GM10266 (cell line): ENCODE data around the gene ZFHX3.

ENCODE experiments used
- DNase-seq: peaks from one replicate; pipeline ENCODE4 v3.0.0; 2012; ENCODE audit errors: extremely low spot score
- TF ChIP-seq, protein P1 (sequence below): IDR thresholded peaks from 2 replicates; pipeline ENCODE4 v1.5.1; 2012; ENCODE audit warnings: mild to moderate bottlenecking, low read depth; ENCODE audit not compliant: control insufficient read depth, insufficient read depth; ENCODE audit errors: missing control alignments

Gene ZFHX3, protein sequence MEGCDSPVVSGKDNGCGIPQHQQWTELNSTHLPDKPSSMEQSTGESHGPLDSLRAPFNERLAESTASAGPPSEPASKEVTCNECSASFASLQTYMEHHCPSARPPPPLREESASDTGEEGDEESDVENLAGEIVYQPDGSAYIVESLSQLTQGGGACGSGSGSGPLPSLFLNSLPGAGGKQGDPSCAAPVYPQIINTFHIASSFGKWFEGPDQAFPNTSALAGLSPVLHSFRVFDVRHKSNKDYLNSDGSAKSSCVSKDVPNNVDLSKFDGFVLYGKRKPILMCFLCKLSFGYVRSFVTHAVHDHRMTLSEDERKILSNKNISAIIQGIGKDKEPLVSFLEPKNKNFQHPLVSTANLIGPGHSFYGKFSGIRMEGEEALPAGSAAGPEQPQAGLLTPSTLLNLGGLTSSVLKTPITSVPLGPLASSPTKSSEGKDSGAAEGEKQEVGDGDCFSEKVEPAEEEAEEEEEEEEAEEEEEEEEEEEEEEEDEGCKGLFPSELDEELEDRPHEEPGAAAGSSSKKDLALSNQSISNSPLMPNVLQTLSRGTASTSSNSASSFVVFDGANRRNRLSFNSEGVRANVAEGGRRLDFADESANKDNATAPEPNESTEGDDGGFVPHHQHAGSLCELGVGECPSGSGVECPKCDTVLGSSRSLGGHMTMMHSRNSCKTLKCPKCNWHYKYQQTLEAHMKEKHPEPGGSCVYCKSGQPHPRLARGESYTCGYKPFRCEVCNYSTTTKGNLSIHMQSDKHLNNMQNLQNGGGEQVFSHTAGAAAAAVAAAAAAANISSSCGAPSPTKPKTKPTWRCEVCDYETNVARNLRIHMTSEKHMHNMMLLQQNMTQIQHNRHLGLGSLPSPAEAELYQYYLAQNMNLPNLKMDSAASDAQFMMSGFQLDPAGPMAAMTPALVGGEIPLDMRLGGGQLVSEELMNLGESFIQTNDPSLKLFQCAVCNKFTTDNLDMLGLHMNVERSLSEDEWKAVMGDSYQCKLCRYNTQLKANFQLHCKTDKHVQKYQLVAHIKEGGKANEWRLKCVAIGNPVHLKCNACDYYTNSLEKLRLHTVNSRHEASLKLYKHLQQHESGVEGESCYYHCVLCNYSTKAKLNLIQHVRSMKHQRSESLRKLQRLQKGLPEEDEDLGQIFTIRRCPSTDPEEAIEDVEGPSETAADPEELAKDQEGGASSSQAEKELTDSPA (N-terminal part only)

GRCh38 chr16:73047536-73048291 is at the start of gene ZFHX3:
Gene ZFHX3 (minus strand): TSS chr16:73048128. CDS start chr16:72960145, 87,983 bp downstream.
- TF ChIP-seq, protein P1, sequence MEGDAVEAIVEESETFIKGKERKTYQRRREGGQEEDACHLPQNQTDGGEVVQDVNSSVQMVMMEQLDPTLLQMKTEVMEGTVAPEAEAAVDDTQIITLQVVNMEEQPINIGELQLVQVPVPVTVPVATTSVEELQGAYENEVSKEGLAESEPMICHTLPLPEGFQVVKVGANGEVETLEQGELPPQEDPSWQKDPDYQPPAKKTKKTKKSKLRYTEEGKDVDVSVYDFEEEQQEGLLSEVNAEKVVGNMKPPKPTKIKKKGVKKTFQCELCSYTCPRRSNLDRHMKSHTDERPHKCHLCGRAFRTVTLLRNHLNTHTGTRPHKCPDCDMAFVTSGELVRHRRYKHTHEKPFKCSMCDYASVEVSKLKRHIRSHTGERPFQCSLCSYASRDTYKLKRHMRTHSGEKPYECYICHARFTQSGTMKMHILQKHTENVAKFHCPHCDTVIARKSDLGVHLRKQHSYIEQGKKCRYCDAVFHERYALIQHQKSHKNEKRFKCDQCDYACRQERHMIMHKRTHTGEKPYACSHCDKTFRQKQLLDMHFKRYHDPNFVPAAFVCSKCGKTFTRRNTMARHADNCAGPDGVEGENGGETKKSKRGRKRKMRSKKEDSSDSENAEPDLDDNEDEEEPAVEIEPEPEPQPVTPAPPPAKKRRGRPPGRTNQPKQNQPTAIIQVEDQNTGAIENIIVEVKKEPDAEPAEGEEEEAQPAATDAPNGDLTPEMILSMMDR: no peak
- peak; percentile 80 for DNase-seq

DNA sequence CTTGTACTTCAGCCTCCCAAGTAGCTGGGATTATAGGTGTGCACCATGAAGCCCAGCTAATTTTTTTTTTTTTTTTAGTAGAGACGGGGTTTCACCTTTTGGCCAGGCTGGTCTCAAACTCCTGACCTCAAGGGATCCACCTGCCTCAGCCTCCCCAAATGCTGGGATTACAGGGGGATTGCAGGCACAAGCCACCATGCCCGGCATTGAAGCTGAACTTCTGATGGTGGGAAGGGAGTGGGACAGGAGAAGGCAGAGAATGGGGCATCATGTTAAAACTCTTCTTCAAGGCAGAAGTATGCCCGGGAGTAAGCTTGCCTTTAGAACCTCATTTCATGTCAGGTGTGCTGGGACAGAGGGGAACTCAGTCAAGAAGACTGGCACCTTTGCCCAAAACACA is 48.6 kb upstream of the ZFHX3 start:
- TF ChIP-seq, protein P1: no peak
- DNase-seq: no peak

- TF ChIP-seq, protein P1: no peak
- no peak for DNase-seq
These were observed 48.0 kb upstream of the ZFHX3 start for GRCh38 chr16:73095885-73096421.

- TF ChIP-seq, protein P1: no peak
- no peak for DNase-seq
These were observed 47.4 kb upstream of the ZFHX3 start for GRCh38 chr16:73095142-73095820.

- TF ChIP-seq, protein P1: no peak
- no peak for DNase-seq
These were observed 46.4 kb upstream of the ZFHX3 start for GRCh38 chr16:73094371-73094770.
